ENCODE data around the gene GTF2B. TPM values are rescaled to one million over a fixed set of nuclear protein-coding genes. Genes with fewer than 3 reads are reported as not detected.

GTF2B gene
- total RNA-seq, 1 donor from 2014 or later, result 28.3 TPM

DNA sequence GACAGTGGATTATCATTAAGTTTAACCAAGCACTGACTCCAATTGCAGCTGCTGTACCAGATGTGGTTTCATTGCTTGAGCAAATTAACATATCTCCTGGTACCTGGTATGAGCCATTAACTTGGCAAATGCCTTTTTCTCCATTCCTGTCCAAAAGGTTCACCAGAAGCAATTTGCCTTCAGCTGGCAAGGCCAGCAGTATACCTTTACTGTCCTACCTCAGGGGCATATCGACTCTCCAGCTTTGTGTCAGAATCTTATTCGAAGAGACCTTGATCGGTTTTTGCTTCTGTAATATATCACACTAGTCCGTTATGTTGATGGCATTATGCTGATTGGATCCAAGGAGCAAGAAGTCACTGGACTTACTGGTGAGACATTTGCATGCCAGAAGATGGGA, 9.5 kb upstream of the GTF2B start:
- no peak for DNase-seq (ENCODE audit: low read depth)
- no peak overlapping the region for H3K9ac ChIP-seq (ENCODE audit: low read length)
- Mint-ChIP-seq H3K4me3 (ENCODE audit: unreplicated experiment) (no peak overlapping the region), H3K36me3 (ENCODE audit: low read depth, unreplicated experiment) (no peaks in the 10 kb centered on the region), H3K9me3 (ENCODE audit: unreplicated experiment) (no peaks in the 10 kb centered on the region), H3K4me1 (ENCODE audit: low read depth, unreplicated experiment) (no peaks in the 10 kb centered on the region), H3K27ac (ENCODE audit: unreplicated experiment) (no peak overlapping the region), H3K27me3 (ENCODE audit: low read depth, unreplicated experiment) (peaks cover 3% of the 10 kb centered on the region)
- H3K4me2 ChIP-seq (ENCODE audit: low read length), result no peak overlapping the region
- no peaks in the 10 kb centered on the region for H3K79me2 ChIP-seq (ENCODE audit: insufficient read depth, low read length)
- H2AFZ ChIP-seq (ENCODE audit: low read depth, low read length), result no peak overlapping the region
- no peaks in the 10 kb centered on the region for H3K36me3 ChIP-seq (ENCODE audit: insufficient read depth, low read length)
- no peaks in the 10 kb centered on the region for H4K20me1 ChIP-seq (ENCODE audit: insufficient read depth, low read length)
- no peaks in the 10 kb centered on the region for H3K27me3 ChIP-seq (ENCODE audit: insufficient read depth, low read length)
- no peaks in the 10 kb centered on the region for H3K9me3 ChIP-seq (ENCODE audit: insufficient read depth, low read depth, low read length)
- no peak for FAIRE-seq
- H3K27ac ChIP-seq (ENCODE audit: low read depth, low read length), result no peak overlapping the region
- H3K4me1 ChIP-seq (ENCODE audit: insufficient read depth, low read length), result no peaks in the 10 kb centered on the region
- TF ChIP-seq EZH2 (IDR thresholded peaks at IDR 0.05; ENCODE audit: insufficient read depth, low read length), result no peak
- TF ChIP-seq, protein P1, sequence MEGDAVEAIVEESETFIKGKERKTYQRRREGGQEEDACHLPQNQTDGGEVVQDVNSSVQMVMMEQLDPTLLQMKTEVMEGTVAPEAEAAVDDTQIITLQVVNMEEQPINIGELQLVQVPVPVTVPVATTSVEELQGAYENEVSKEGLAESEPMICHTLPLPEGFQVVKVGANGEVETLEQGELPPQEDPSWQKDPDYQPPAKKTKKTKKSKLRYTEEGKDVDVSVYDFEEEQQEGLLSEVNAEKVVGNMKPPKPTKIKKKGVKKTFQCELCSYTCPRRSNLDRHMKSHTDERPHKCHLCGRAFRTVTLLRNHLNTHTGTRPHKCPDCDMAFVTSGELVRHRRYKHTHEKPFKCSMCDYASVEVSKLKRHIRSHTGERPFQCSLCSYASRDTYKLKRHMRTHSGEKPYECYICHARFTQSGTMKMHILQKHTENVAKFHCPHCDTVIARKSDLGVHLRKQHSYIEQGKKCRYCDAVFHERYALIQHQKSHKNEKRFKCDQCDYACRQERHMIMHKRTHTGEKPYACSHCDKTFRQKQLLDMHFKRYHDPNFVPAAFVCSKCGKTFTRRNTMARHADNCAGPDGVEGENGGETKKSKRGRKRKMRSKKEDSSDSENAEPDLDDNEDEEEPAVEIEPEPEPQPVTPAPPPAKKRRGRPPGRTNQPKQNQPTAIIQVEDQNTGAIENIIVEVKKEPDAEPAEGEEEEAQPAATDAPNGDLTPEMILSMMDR (IDR thresholded peaks at IDR 0.05; ENCODE audit: insufficient read depth, low read depth, low read length), result no peak
- no peak overlapping the region for H3K4me3 ChIP-seq (ENCODE audit: insufficient read depth, low read depth, low read length)

DNA sequence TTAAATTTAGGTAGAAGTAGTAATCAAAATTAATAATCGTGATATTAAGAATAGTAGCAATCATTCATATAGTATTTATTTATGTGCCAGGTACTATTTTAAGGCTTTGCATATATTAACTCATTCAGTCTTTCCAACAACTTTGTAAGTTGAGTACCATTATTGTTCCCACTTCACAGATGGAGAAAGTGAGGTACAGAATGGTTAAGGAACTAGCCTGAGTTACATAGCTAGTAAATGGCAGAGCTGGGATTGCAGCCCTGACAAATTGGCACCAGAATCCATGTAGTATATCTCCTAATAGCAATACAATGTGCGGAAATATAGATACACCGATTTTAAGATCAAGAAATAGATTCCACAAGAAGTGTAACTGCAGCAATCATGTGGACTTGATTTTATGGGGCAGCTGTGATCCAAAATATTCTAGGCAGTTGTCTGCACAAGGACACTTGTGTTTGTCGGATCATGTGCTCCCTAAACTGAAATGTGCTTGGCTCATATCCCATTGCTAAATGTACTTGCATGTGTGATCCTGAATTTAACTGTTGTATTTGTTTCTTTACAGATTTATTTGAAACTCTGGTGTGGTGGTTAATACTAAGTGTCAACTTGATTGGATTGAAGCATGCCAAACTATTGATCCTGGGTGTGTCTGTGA, 5.8 kb upstream of the GTF2B start:
- no peaks in the 10 kb centered on the region for H4K20me1 ChIP-seq (ENCODE audit: insufficient read depth, low read length)

More for the DNA sequence above, 5.8 kb upstream of the GTF2B start:
- H3K4me2 ChIP-seq (ENCODE audit: low read length), result no peak overlapping the region
- no peak for FAIRE-seq
- no peak for TF ChIP-seq EZH2 (IDR thresholded peaks at IDR 0.05; ENCODE audit: insufficient read depth, low read length)
- TF ChIP-seq, protein P1 (IDR thresholded peaks at IDR 0.05; ENCODE audit: insufficient read depth, low read depth, low read length), result no peak
- no peaks in the 10 kb centered on the region for H3K79me2 ChIP-seq (ENCODE audit: insufficient read depth, low read length)
- Mint-ChIP-seq H3K36me3 (ENCODE audit: low read depth, unreplicated experiment) (no peaks in the 10 kb centered on the region), H3K27me3 (ENCODE audit: low read depth, unreplicated experiment) (peaks cover 3% of the 10 kb centered on the region), H3K27ac (ENCODE audit: unreplicated experiment) (no peak overlapping the region), H3K4me3 (ENCODE audit: unreplicated experiment) (no peak overlapping the region), H3K4me1 (ENCODE audit: low read depth, unreplicated experiment) (no peaks in the 10 kb centered on the region), H3K9me3 (ENCODE audit: unreplicated experiment) (no peaks in the 10 kb centered on the region)
- H3K4me1 ChIP-seq (ENCODE audit: insufficient read depth, low read length), result no peaks in the 10 kb centered on the region
- no peak overlapping the region for H3K4me3 ChIP-seq (ENCODE audit: insufficient read depth, low read depth, low read length)
- no peak overlapping the region for H2AFZ ChIP-seq (ENCODE audit: low read depth, low read length)
- no peaks in the 10 kb centered on the region for H3K36me3 ChIP-seq (ENCODE audit: insufficient read depth, low read length)
- H3K9me3 ChIP-seq (ENCODE audit: insufficient read depth, low read depth, low read length), result no peaks in the 10 kb centered on the region
- H3K27me3 ChIP-seq (ENCODE audit: insufficient read depth, low read length), result no peaks in the 10 kb centered on the region
- no peak overlapping the region for H3K9ac ChIP-seq (ENCODE audit: low read length)
- no peak overlapping the region for H3K27ac ChIP-seq (ENCODE audit: low read depth, low read length)
- no peak for DNase-seq (ENCODE audit: low read depth)

All from astrocyte (in vitro differentiated cells and primary cell).